Activated CD4-positive, CD25-positive, alpha-beta regulatory T cell (primary cell): ENCODE results near the gene MAPK14.
A peak's percentile ranks its signal among the peaks of the same experiment; 100 is the strongest.
"Not testable (repeated sequence)": the region's sequence is repeated elsewhere in the genome, so short reads cannot be mapped to it uniquely, and the experiment has no call there.

Source experiments
- DNase-seq, 4 experiments: peaks; one replicate each; lab custom pipeline; 2025; lab: John Stamatoyannopoulos, UW

Gene MAPK14

GRCh38 chr6:36122495-36123269, 95.1 kb downstream of the MAPK14 start:
- no peak for DNase-seq

DNA sequence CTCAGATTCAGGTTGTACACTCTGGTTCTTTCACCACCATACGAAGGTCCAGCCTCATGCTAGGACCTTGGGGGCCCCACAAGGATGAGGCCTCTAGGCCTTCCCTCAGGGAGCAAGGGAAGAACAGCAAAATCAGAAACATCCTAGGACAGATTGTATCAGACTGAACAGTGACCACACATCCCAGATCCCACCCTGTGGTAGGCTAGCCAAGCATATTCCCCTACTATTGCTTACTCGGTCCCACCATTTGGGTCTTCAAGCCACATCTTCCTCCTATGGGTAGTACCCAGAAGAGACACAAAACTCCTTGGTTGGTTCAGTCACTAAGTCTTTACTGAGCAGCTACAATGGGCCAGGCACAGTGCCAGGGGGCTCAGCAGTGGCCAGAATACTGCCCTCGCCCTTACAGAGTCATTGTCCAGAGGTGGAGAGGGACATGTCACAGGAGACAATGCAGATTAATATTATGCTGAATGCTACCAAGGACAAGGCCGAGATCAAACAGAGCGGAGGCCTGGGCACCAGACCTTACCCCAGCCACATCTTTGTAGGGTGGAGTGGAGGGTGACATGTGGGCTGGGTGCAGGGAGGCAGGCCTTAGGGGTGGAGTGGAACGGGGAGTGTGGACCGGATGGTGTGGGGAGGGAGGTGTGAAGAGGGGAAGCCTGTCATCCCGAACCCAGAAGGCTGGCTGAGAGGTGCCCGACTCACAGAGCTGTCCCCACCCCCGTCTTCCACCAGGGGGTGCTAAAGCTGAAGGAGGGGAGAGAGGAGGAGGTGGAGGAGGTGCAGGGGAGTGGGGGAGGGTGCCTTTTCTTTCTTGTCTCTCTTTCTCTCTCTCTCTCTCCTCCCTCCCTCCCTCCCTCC, 95.9 kb downstream of the MAPK14 start:
- DNase-seq, result peak; percentile 76 to 82 (median 80)

- DNase-seq, result not testable (repeated sequence)
Observed at GRCh38 chr6:36124346-36124745, 96.7 kb downstream of the MAPK14 start.

GRCh38 chr6:36124881-36125280, 97.3 kb downstream of the MAPK14 start:
- DNase-seq, result no peak

DNA sequence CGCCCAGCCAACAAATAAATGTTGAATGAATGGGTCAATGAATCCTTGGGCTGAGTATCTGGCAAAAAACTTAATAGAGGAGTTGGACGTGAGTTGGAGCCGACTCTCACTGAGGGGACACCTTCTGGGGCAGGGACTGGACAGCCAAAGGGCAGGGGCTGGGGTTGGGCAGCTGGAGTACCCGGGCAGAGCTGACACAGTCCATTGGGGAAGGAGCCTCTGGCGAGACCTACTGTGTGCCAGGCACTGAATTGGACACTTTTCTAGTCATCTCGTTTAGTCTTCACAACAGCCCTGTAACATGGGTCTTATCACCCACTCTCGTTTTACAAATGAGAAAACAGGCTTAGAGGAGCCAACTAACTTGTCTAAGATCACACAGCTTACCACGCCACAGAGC, 98.0 kb downstream of the MAPK14 start:
- DNase-seq, result no peak

- no peak for DNase-seq
Observed at GRCh38 chr6:36126121-36126520, 98.5 kb downstream of the MAPK14 start.

- DNase-seq, result no peak
Observed at GRCh38 chr6:36126553-36127458, 99.2 kb downstream of the MAPK14 start.

- DNase-seq, result no peak
Observed at GRCh38 chr6:36127462-36128016, 99.9 kb downstream of the MAPK14 start.

DNA sequence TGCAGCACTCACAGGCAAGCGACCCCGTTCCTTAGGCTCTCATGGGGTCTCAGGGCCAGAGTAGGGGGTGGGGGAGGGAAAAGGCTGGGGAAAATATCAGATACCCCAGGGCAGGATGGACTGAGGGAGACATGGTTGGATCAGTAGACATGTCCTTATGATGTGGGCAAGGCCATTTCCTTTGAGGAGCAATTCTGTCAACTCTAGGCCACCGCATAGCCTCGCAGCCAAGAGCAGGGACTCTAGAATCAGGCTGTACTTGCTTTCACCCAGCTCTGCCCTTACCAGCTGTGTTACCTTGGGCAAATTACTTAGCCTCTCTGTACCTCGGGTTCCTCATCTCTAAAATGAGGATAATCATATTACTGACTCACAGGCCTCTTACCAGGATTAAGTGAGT, 100.5 kb downstream of the MAPK14 start:
- no peak for DNase-seq

- DNase-seq, result no peak
Observed at GRCh38 chr6:36128793-36129192, 101.2 kb downstream of the MAPK14 start.

DNA sequence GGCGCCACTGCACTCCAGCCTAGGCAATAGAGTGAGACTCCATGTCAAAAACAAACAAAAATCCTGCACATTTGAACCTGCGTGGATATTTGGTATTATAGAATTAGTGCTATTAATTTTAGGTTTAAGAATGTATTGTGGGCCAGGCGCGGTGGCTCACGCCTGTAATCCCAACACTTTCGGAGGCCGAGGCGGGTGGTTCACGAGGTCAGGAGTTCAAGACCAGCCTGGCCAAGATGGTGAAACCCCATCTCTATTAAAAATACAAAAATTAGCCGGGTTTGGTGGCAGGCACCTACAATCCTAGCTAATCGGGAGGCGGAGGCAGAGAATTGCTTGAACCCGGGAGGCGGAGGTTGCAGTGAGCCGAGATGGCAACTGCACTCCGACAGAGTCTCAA, 101.7 kb downstream of the MAPK14 start:
- not testable (repeated sequence) for DNase-seq

- peak in 2 of 4 experiments; percentile 18 to 26 for DNase-seq
Observed at GRCh38 chr6:36129941-36130666, 102.5 kb downstream of the MAPK14 start, which contains the start of gene MAPK13. MAPK13 (plus strand) TSS chr6:36130513; CDS start chr6:36130583, 70 bp downstream.

DNA sequence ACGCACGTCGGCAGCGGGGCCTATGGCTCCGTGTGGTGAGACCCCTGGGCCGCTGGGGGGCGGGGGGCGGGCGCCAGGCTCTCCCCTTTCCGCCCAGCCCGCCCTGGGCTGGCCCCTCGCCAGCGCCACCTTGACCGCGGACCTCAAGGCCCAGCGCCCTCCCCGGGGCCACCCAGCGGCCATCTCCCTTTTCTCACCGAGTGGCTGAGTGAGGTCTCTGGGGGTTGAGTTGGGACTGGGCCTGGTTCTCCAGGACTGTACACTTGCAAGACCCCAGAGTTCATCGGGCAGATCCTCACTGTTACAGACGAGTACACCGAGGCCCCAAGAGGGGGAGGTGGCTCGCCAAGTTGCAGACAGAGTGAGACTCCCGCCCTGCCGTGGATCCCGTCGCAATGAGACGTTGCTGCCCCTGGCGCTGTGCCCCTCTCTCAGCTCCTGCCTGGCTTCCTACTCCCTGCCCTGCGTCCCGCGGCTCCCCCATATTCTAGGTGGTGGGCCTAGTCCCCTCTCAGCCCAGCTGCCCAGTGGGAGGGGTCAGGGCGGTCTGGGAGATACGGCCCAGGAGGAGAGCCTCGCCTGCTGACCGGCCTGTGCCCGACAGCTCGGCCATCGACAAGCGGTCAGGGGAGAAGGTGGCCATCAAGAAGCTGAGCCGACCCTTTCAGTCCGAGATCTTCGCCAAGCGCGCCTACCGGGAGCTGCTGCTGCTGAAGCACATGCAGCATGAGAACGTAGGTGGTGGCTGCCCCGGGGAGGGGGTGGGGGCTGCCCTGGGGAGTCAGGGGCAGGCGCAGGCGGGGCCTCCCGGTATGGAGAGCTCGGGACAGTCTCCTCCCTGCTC, 103.3 kb downstream of the MAPK14 start:
- peak; percentile 23 to 45 (median 36) for DNase-seq

DNA sequence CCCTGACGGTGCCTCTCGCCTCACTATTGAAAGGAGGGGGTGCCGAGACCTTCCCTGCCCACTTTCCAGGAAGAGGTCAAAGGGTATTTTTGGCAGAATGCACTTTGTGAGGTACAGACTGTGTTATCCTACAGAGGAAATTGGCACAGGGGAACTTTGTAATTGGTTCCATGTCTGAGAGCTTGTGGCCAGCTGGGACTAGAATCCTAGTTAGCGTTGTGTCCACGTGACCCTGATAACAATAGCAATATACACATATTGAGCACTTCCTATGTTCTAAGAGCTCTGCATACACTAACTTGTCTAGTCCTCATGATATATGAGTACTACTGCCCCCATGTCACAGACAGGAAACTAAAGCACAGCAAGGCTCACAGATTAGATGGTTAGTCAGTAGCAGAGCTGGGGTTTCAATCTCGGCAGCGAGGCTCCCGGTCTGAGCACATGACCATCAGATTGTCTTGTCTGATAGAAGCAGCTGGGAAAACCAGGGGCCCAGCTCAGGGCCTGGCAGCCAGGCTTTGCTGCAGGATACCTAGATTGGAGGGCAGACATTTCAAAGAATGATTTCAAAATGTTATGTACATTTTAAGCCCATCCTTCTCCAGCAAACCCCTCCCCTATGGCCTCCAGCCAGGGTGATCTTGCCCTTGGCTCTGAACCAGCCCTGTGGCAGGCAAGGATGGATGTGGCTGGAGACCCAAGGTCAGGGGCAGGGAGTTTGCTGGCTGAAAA, 104.1 kb downstream of the MAPK14 start:
- DNase-seq, result peak in 2 of 4 experiments; percentile 11 to 22

DNA sequence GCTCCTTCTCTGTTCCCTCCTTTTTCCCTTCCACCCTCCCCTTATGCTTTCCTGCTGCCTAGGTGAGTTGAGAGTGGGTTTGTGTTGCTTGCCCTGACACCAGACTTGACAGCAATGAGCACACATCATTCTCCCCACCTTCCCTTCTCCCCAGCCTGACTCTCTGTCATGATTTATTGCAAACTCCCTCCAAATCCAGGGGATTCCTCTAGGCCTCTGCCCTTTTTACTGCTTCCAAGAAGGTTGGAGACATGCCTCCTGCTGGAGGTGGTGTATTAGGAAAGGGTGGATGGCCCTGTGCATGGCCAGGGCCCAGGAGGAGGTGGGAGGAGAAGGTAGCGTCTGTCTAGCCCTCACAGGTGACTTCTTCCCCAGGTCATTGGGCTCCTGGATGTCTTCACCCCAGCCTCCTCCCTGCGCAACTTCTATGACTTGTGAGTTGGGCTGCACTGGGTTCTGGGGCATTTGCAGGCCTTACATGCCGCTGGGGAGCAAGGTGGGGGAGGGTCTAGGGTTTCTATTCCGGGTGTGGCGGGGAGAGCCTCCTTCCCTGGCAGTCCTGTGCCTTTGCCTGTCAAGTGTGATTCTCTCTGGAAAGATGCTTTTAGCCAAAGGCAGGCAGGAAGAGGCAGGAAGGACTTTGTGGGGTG, 104.8 kb downstream of the MAPK14 start:
- no peak for DNase-seq

DNA sequence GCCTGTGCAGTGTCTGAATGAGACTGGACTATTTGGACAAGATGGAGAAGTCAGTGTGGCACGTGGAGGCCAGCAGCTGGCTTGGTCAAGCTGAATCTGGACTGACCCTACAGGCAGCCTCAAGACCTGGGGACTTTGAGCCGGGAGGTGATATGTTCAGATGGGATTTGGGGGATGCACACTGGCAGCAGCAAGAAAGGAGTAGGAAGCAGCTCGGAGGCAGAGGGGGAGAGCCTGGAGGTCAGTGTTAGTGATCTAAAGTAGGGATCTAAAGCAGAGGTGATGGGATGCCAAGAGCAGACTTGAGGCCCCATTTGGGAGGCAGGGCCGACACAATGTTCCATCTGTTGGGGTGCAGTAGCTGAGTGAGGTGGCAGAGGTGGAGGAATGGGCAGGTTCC, 105.5 kb downstream of the MAPK14 start:
- DNase-seq, result no peak

GRCh38 chr6:36133912-36134311, 106.3 kb downstream of the MAPK14 start:
- no peak for DNase-seq

DNA sequence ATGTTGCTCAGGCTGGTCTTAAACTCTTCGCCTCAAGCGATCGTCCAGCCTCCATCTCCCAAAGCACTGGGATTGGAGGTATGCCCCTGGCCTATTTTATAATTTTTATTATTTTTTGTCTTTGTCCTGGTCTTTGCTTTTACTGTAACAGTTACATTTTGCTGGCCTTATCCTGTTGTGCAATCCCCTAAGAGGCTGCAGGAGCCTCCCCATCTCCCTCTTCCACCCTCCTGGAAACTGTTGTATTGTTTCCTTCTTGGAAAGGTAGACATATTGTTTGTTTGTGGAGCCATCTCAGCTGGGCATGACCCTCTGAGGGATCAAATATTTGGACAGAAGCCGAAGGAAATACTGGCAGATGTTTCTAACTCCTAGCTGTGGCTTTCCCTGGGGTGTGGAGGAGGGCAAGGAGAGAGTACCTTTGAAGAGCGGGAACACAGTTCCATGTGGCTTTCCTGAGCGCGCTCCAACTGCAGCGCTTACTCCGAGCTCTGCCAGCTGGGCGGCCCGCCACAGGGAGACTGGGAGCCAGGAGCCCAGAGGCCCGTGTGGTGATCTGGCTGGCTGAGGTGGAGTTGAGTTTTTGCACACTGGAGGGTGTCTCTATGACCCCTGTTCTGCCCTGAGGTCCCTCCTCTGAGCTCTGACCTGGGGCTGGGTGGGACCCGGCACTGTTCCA, 107.6 kb downstream of the MAPK14 start:
- DNase-seq, result no peak
